NT2/D1 (cell line): ENCODE measurements around the gene SLC22A4.

Source experiments
- DNase-seq: peaks from one replicate; pipeline ENCODE4 v3.0.0-alpha.2; 2011; ENCODE audit warnings: low read depth, low spot score
- H3K27me3 ChIP-seq: 2 replicates; pipeline ENCODE4 v1.6.0; 2011; ENCODE audit warnings: mild to moderate bottlenecking; ENCODE audit not compliant: insufficient read length, insufficient read depth
- H3K36me3 ChIP-seq: 2 replicates; pipeline ENCODE4 v1.6.1; 2011; ENCODE audit warnings: mild to moderate bottlenecking, low read length, mixed read lengths; ENCODE audit not compliant: insufficient read depth, insufficient read length
- H3K4me1 ChIP-seq: 2 replicates; pipeline ENCODE4 v1.5.1; 2011; ENCODE audit not compliant: insufficient read depth, insufficient read length
- H3K4me3 ChIP-seq: 2 replicates; pipeline ENCODE4 v1.5.1; 2011; ENCODE audit warnings: low read depth; ENCODE audit not compliant: insufficient read length
- H3K9ac ChIP-seq: 2 replicates; pipeline ENCODE4 v1.6.0; 2011; ENCODE audit warnings: low read depth; ENCODE audit not compliant: insufficient read length
- H3K9me3 ChIP-seq: 2 replicates; pipeline ENCODE4 v1.5.1; 2011; ENCODE audit warnings: mild to moderate bottlenecking, low read length; ENCODE audit not compliant: insufficient read depth
- SUZ12 ChIP-seq: IDR thresholded peaks from 2 replicates; pipeline ENCODE4 v1.6.1; 2011; ENCODE audit not compliant: insufficient read length, insufficient read depth; ENCODE audit errors: extremely low read depth
- YY1 ChIP-seq: IDR thresholded peaks from 2 replicates; pipeline ENCODE4 v1.6.1; 2011; ENCODE audit not compliant: insufficient read length, insufficient read depth
- ZNF274 ChIP-seq: IDR thresholded peaks from 2 replicates; pipeline ENCODE4 v1.6.1; 2011; ENCODE audit warnings: mild to moderate bottlenecking, low read depth, low read length

Gene SLC22A4

GRCh38 chr5:132344775-132345514 lies 50.8 kb downstream of the SLC22A4 start:
- Histone ChIP-seq H3K36me3 (peaks cover 3% of the 10 kb centered on the region), H3K4me3 (no peak overlapping the region), H3K27me3 (no peaks in the 10 kb centered on the region), H3K4me1 (no peaks in the 10 kb centered on the region), H3K9ac (no peak overlapping the region), H3K9me3 (peaks cover 11% of the 10 kb centered on the region; the same call in 1 of the 2 replicates)
- no peak for DNase-seq
- TF ChIP-seq ZNF274 (no peak), YY1 (no peak)

- peaks cover 21% of the 10 kb centered on the region; the same call in 1 of the 2 replicates for H3K9me3 ChIP-seq
- no peaks in the 10 kb centered on the region for H3K27me3 ChIP-seq
- no peak for DNase-seq
- peaks cover 12% of the 10 kb centered on the region for H3K4me1 ChIP-seq
- no peak overlapping the region for H3K4me3 ChIP-seq
- TF ChIP-seq YY1 = no peak
- TF ChIP-seq ZNF274 = no peak
- TF ChIP-seq SUZ12 = no peak
- no peak overlapping the region for H3K9ac ChIP-seq
- H3K36me3 ChIP-seq = peaks cover 3% of the 10 kb centered on the region
These were observed 59.3 kb downstream of the SLC22A4 start for GRCh38 chr5:132353486-132353995.

GRCh38 chr5:132354381-132355139 lies 60.4 kb downstream of the SLC22A4 start:
- H3K36me3 ChIP-seq = no peaks in the 10 kb centered on the region
- no peak for DNase-seq
- TF ChIP-seq YY1 = no peak
- no peak for TF ChIP-seq SUZ12
- TF ChIP-seq ZNF274 = no peak
- H3K27me3 ChIP-seq = no peaks in the 10 kb centered on the region
- H3K4me3 ChIP-seq = no peak overlapping the region
- H3K4me1 ChIP-seq = peaks cover 12% of the 10 kb centered on the region
- no peak overlapping the region for H3K9ac ChIP-seq
- H3K9me3 ChIP-seq = peaks cover 14% of the 10 kb centered on the region; the same call in 1 of the 2 replicates

GRCh38 chr5:132355140-132355765 lies 61.1 kb downstream of the SLC22A4 start:
- Histone ChIP-seq H3K27me3 (no peaks in the 10 kb centered on the region), H3K9ac (no peak overlapping the region), H3K4me3 (no peak overlapping the region), H3K9me3 (peaks cover 7% of the 10 kb centered on the region; the same call in 1 of the 2 replicates), H3K36me3 (no peaks in the 10 kb centered on the region), H3K4me1 (peaks cover 12% of the 10 kb centered on the region)
- TF ChIP-seq YY1 (no peak), SUZ12 (no peak), ZNF274 (no peak)
- no peak for DNase-seq

GRCh38 chr5:132358775-132359174 lies 64.6 kb downstream of the SLC22A4 start:
- Histone ChIP-seq H3K36me3 (no peaks in the 10 kb centered on the region), H3K4me1 (peaks cover 12% of the 10 kb centered on the region), H3K4me3 (no peak overlapping the region), H3K9ac (no peak overlapping the region), H3K9me3 (no peaks in the 10 kb centered on the region), H3K27me3 (no peaks in the 10 kb centered on the region)
- no peak for TF ChIP-seq SUZ12
- no peak for DNase-seq

GRCh38 chr5:132362086-132362485 lies 67.9 kb downstream of the SLC22A4 start:
- no peak for DNase-seq
- Histone ChIP-seq H3K9me3 (no peaks in the 10 kb centered on the region), H3K9ac (no peak overlapping the region), H3K4me3 (no peak overlapping the region), H3K36me3 (peaks cover 4% of the 10 kb centered on the region), H3K4me1 (no peaks in the 10 kb centered on the region), H3K27me3 (no peaks in the 10 kb centered on the region)
- TF ChIP-seq SUZ12 (no peak), YY1 (no peak), ZNF274 (no peak)

- Histone ChIP-seq H3K9ac (no peak overlapping the region), H3K27me3 (no peaks in the 10 kb centered on the region), H3K4me3 (no peak overlapping the region), H3K36me3 (peaks cover 4% of the 10 kb centered on the region), H3K4me1 (no peaks in the 10 kb centered on the region), H3K9me3 (no peaks in the 10 kb centered on the region)
- TF ChIP-seq ZNF274 (no peak), SUZ12 (no peak), YY1 (no peak)
- no peak for DNase-seq
These were observed 69.4 kb downstream of the SLC22A4 start for GRCh38 chr5:132363431-132364112.
